ENCODE measurements around the gene PPP2CA. TPM values are rescaled to one million over a fixed set of nuclear protein-coding genes. Genes with fewer than 3 reads are reported as not detected.

The PPP2CA gene
- total RNA-seq, 1 donor from 2014 or later: 163 TPM

GRCh38 chr5:134178096-134178419, 47.8 kb downstream of the PPP2CA start:
- peaks cover 4% of the 10 kb centered on the region for H3K36me3 ChIP-seq
- H3K4me1 ChIP-seq: peaks cover 47% of the 10 kb centered on the region
- DNase-seq: no peak
- no peaks in the 10 kb centered on the region for H3K27me3 ChIP-seq (ENCODE audit: low read depth)
- intact Hi-C loops (cut with micrococcal nuclease): no loop called here
- peak overlapping the region; percentile 100 for H3K27ac ChIP-seq (replicated peaks)
- peak overlapping the region; percentile 96 for H3K4me3 ChIP-seq
- H3K9me3 ChIP-seq (replicated peaks): no peaks in the 10 kb centered on the region
- TF ChIP-seq CTCF (IDR thresholded peaks at IDR 0.05; ENCODE audit: borderline replicate concordance): no peak

GRCh38 chr5:134177369-134178095, 48.3 kb downstream of the PPP2CA start:
- DNase-seq: no peak
- Histone ChIP-seq H3K9me3 (replicated peaks) (no peaks in the 10 kb centered on the region), H3K27me3 (ENCODE audit: low read depth) (no peaks in the 10 kb centered on the region), H3K4me1 (peaks cover 50% of the 10 kb centered on the region), H3K4me3 (peak overlapping the region; percentile 96), H3K36me3 (peaks cover 10% of the 10 kb centered on the region), H3K27ac (replicated peaks) (peak overlapping the region; percentile 100)
- intact Hi-C loops (cut with micrococcal nuclease): no loop called here
- no peak for TF ChIP-seq CTCF (IDR thresholded peaks at IDR 0.05; ENCODE audit: borderline replicate concordance)

GRCh38 chr5:134176511-134177368, 49.1 kb downstream of the PPP2CA start, which contains the start of gene SKP1:
SKP1 (minus strand) TSS chr5:134176950; CDS start chr5:134174022, 2,928 bp downstream.
- Histone ChIP-seq H3K36me3 (peaks cover 17% of the 10 kb centered on the region), H3K4me1 (peaks cover 58% of the 10 kb centered on the region), H3K9me3 (replicated peaks) (no peaks in the 10 kb centered on the region), H3K4me3 (peak within 1 kb of the TSS; percentile 96), H3K27ac (replicated peaks) (peak within 1 kb of the TSS; percentile 100), H3K27me3 (ENCODE audit: low read depth) (no peaks in the 10 kb centered on the region)
- peak; percentile 85 for DNase-seq
- intact Hi-C loops (cut with micrococcal nuclease): no loop called here
- TF ChIP-seq CTCF (IDR thresholded peaks at IDR 0.05; ENCODE audit: borderline replicate concordance): no peak

- Histone ChIP-seq H3K27me3 (ENCODE audit: low read depth) (no peaks in the 10 kb centered on the region), H3K4me1 (peaks cover 65% of the 10 kb centered on the region), H3K27ac (replicated peaks) (peak overlapping the region; percentile 100), H3K36me3 (peaks cover 25% of the 10 kb centered on the region), H3K9me3 (replicated peaks) (no peaks in the 10 kb centered on the region), H3K4me3 (peak overlapping the region; percentile 96)
- intact Hi-C loops (cut with micrococcal nuclease): no loop called here
- peak; percentile 22 for DNase-seq
- no peak for TF ChIP-seq CTCF (IDR thresholded peaks at IDR 0.05; ENCODE audit: borderline replicate concordance)
These were observed 49.9 kb downstream of the PPP2CA start for GRCh38 chr5:134175921-134176510.
